ENCODE data around the gene PAK2.
"Not testable (repeated sequence)": the region's sequence is repeated elsewhere in the genome, so short reads cannot be mapped to it uniquely, and the experiment has no call there.

DNA sequence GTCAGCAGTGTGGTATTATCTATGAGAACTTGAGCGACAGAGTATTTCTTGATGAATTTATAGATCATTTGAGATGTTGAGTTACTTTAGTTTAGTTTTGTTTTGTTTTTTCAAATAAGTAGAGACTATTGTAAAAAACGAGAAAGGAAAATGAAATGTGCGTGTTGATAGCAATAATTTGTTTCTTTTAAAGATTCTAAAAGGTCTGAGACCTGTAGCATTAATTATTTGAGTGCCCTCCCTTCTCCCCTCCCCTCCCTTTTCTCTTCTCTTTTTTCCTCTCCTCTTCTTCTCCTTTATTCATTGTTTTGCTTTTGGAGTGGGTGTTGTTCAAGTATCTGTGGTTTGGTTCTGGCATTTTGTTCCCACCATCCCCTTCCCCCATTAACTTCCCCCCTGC, 90.0 kb downstream of the PAK2 start:
- TF ChIP-seq, protein P1, sequence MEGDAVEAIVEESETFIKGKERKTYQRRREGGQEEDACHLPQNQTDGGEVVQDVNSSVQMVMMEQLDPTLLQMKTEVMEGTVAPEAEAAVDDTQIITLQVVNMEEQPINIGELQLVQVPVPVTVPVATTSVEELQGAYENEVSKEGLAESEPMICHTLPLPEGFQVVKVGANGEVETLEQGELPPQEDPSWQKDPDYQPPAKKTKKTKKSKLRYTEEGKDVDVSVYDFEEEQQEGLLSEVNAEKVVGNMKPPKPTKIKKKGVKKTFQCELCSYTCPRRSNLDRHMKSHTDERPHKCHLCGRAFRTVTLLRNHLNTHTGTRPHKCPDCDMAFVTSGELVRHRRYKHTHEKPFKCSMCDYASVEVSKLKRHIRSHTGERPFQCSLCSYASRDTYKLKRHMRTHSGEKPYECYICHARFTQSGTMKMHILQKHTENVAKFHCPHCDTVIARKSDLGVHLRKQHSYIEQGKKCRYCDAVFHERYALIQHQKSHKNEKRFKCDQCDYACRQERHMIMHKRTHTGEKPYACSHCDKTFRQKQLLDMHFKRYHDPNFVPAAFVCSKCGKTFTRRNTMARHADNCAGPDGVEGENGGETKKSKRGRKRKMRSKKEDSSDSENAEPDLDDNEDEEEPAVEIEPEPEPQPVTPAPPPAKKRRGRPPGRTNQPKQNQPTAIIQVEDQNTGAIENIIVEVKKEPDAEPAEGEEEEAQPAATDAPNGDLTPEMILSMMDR (IDR thresholded peaks at IDR 0.05): not testable (repeated sequence)
- TF ChIP-seq POLR2A (IDR thresholded peaks at IDR 0.05): not testable (repeated sequence)
